Caki2 (cell line): Measurements from ENCODE around the gene EFCAB12. TPM values are rescaled to one million over a fixed set of nuclear protein-coding genes. Genes with fewer than 3 reads are reported as not detected.
A peak's percentile ranks its signal among the peaks of the same experiment; 100 is the strongest.

Experiments used
- DNase-seq: peaks from one replicate; pipeline ENCODE4 v3.0.0-alpha.2; 2015; ENCODE audit warnings: low read depth
- in situ Hi-C: cut with HindIII; loops from 2 replicates; pipeline ENCODE4 v1.10.0; 2016; ENCODE audit warnings: low sequenced_read_pairs, low pct_unique_long_range_greater_than_20kb, mixed read lengths
- total RNA-seq: library from RNA; depleted of rRNA; stranded (reverse); fragments of >200 nt; shearing (Covaris generic); gene quantifications from 2 replicates; pipeline ENCODE4 v1.2.3, GENCODE V29; 2014; ENCODE audit warnings: low replicate concordance

Gene EFCAB12
- total RNA-seq, 1 experiment from 2014 or later = not detected

GRCh38 chr3:129449279-129450115 is 21.1 kb upstream of the EFCAB12 start:
- DNase-seq = no peak
- in situ Hi-C loops = no loop called here

DNA sequence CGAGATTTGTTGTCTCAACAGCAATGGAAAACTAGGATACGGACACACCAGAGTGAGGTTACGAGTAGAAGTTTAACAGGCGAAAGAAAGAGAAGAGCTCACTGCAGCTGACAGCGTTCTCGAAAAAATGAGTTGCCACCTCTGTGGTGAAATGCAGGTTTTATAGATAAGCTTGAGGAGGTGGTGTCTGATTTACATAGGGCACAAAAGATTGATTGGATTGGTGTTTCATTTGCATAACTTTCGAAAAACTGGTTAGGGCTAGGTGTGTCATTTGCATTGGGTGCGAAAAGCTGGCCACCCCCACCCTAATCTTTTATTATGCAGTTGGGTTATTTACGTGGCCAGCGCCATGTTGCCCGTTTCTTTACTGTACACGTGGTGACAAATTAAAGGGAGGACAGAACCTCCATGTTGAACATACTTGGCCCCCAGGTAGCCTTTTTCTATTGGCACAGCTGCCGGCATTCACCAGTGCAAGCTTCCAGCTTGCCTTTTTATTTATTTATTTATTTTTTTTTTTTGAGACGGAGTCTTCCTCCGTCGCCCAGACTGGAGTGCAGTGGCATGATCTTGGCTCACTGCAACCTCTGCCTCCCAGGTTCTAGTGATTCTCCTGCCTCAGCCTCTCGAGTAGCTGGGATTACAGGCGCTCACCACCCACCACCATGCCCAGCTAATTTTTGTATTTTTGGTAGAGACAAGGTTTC is 19.9 kb upstream of the EFCAB12 start:
- in situ Hi-C loops = no loop called here
- DNase-seq = no peak

DNA sequence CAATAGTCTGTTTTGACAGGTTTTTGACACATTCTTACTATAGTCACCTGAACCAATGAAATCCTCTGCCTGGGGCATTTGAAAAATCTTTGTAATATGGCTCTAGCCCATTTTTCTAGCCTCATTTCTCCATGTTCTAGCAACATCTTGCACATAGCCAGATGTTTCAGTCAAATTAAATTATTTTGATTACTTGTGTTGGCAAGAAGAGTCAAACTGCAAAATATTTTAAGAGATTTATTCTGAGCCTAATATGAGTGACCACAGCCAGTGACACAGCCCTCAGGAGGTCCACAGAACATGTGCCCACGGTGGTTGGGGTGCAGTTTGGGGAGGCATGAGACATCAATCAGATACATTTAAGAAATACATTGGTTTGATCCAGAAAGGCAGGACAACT is 18.5 kb upstream of the EFCAB12 start:
- no peak for DNase-seq
- in situ Hi-C loops = no loop called here

DNA sequence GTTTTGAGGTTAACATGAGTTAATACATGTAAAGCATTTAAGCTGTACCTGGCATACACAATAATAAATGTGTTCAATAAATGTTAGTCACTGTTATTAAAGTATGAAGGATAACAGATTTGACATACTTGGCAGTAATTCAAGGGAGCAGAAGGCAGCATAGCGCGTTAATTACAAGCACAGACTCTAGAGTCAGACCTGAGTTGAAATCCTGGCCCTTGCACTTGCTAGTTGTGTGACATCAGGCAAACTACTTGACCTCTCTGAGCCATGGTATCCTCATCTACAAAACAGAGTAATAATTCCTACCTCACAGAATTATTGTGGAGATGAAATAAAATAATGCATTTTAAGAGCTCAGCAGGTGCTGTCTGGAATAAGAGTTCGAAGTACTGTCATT is 17.0 kb upstream of the EFCAB12 start:
- in situ Hi-C loops = no loop called here
- DNase-seq = no peak

- in situ Hi-C loops = no loop called here
- no peak for DNase-seq
These were observed 14.5 kb upstream of the EFCAB12 start for GRCh38 chr3:129442947-129443346.

GRCh38 chr3:129442486-129442885 is 14.1 kb upstream of the EFCAB12 start:
- no peak for DNase-seq
- in situ Hi-C loops = no loop called here

GRCh38 chr3:129441782-129442181 is 13.3 kb upstream of the EFCAB12 start:
- no peak for DNase-seq
- in situ Hi-C loops = no loop called here

DNA sequence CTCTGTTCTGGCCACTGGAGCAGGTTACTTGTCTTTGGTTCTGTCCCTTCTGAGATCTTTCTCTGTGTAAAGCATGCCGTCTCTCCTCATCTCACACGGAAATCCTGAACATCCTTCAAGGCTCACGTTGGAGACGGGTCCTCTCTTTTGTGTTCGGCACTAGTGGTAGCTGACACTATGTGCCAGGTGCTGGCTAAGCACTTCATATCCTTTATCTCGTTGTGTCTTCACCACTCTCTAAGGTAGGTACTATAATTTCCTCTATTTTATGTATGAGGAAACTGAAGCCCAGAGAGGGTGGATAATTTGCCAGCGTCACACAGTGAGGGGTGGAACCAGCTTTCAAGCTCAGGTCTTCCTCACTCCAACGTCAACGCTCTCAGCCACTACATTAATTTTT is 12.8 kb upstream of the EFCAB12 start:
- no peak for DNase-seq
- in situ Hi-C loops = no loop called here

DNA sequence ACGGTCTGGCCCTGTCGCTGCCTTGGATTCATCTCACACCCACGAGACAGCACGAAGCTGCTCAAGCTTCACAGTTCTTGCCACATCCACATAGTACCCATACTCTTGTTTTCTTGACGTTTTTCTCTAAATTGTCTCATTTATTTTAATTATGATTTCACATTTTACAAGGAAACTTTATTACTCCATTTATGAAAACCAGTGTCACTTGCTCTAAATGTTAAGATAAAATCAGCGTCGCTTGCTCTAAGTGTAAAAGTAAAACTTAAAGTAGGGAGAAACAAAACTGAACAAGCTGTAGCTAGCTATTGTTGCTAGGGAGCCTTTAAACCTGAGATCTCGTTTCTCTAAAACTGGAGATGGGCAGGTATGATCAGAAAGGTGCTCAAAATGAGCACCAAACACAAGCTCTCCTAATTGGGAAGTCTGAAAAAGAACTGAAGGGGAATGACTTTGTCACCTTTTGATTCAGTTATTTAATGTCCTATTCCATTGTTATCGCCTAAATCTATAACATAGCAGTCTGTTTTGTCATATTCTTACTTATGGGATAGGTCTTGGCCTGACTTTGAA is 12.3 kb upstream of the EFCAB12 start:
- in situ Hi-C loops = no loop called here
- DNase-seq = no peak

DNA sequence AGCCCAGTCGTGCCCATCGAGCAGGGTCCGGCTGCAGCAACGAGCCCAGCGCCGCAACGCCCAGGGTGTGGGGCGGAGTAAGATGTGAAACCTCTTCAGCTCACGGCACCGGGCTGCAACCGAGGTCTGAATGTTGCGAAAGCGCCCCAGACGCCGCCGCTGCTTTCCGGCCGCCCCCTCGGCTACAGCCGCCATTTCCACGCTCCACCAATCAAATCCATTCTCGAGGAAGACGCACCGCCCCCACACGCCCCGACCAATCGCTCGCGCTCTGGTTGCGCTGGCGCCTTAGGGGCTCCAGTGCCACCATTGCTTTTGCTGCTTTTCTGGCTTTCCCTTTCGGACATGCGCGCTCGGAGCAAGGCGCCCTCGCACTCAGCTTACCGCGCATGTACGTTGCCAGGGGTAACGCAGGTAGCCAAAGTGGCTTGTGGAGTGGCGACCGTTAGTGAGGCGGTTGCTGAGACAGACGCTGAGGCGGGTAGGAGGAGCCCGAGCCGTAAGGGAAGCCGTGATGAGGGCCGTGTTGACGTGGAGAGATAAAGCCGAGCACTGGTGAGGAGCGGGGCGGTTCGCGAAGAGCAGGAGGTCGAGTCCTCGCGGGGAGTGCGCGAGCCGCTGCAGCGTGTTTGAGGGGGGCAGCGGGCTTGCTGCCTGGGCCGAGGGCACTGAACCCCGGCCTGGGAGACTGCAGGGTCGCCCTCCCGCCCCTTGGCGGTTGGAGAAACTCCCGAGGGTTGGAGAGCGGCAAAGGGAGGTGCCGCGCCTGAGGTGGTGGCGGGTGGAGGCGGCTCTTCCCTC is 11.6 kb upstream of the EFCAB12 start, which contains the start of the genes IFT122 and MBD4:
IFT122 (plus strand) TSS at position 408 of the 801 bp plus-strand sequence; CDS start at position 515, 107 bp downstream.
MBD4 (minus strand) TSS at position 132 of the 801 bp plus-strand sequence; CDS start at position 17, 115 bp downstream.
- in situ Hi-C loops = no loop called here
- DNase-seq = peak; percentile 98

- in situ Hi-C loops = no loop called here
- no peak for DNase-seq
These were observed 10.9 kb upstream of the EFCAB12 start for GRCh38 chr3:129439226-129439816.

GRCh38 chr3:129435367-129435766 is 6.9 kb upstream of the EFCAB12 start:
- in situ Hi-C loops = no loop called here
- DNase-seq = no peak

DNA sequence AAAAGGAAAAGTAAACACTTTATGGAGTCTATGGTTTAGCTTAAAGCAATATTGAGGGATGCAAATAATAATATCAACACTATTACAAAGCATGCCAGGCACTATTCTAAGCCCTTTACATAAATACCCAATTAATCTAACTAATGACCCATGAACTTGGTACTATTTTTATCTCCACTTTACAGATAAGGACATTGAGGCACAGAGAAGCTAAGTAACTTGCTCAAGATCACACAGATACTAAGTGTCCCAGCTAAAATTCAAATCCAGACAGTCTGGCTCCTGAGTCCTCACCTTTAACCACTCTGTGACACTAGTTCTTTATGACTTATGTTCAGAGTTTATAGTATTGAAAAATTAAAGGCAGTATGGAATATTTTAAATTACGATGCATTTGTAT is 5.7 kb upstream of the EFCAB12 start:
- in situ Hi-C loops = no loop called here
- no peak for DNase-seq

DNA sequence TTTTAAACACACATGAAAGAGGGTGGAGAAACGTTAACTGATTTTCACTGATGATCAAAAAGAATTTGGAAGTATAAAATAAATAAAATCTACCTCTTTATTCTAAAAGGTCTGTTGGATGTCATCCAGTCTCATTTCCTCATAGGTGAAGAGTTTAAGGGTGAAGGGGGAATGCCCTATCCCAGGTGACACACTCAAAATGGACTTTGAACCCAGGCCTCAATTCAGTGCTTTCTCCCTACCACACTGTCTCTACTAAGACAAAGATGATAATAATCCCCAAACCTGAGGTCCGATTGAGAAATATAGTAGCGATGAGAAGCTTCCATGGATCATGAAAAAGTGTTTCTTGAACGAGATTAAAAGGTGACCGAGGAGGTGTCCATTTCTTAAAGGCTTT is 5.1 kb upstream of the EFCAB12 start:
- in situ Hi-C loops = no loop called here
- DNase-seq = no peak

- peak; percentile 56 for DNase-seq
- in situ Hi-C loops = no loop called here
These were observed 4.2 kb upstream of the EFCAB12 start for GRCh38 chr3:129432671-129433070.

GRCh38 chr3:129432036-129432435 is 3.6 kb upstream of the EFCAB12 start:
- in situ Hi-C loops = no loop called here
- DNase-seq = no peak

GRCh38 chr3:129429602-129430001 is 1.2 kb upstream of the EFCAB12 start:
- in situ Hi-C loops = no loop called here
- no peak for DNase-seq

- DNase-seq = no peak
- in situ Hi-C loops = no loop called here
These were observed 630 bp upstream of the EFCAB12 start for GRCh38 chr3:129429080-129429451.
